Activated CD4-positive, alpha-beta T cell treated with anti-CD3 and anti-CD28 coated beads, Interleukin-2, amount 10 ng/mL, durations not matched to agents 24 days and 14 days (primary cell): ENCODE data around the gene CFAP45. TPM values are rescaled to one million over a fixed set of nuclear protein-coding genes. Genes with fewer than 3 reads are reported as not detected.
A peak's percentile ranks its signal among the peaks of the same experiment; 100 is the strongest.

Experiments used
- DNase-seq: peaks from one replicate; pipeline ENCODE4 v3.0.0; 2022
- H3K27ac Mint-ChIP-seq: one replicate; pipeline ENCODE4 v1.8.0; 2022; ENCODE audit warnings: mild to moderate bottlenecking, mixed read lengths
- H3K27me3 Mint-ChIP-seq: one replicate; pipeline ENCODE4 v1.8.0; 2022; ENCODE audit warnings: mixed read lengths
- H3K36me3 Mint-ChIP-seq: one replicate; pipeline ENCODE4 v1.8.0; 2022; ENCODE audit warnings: low read depth, mild to moderate bottlenecking, mixed read lengths
- H3K4me1 Mint-ChIP-seq: one replicate; pipeline ENCODE4 v1.8.0; 2021; ENCODE audit warnings: mixed read lengths
- H3K4me3 Mint-ChIP-seq: one replicate; pipeline ENCODE4 v1.8.0; 2022; ENCODE audit warnings: mild to moderate bottlenecking, moderate library complexity, mixed read lengths
- H3K9me3 Mint-ChIP-seq: one replicate; pipeline ENCODE4 v1.8.0; 2021; ENCODE audit warnings: mixed read lengths
- intact Hi-C: fragments of 100-400 bp; cut with micrococcal nuclease; formaldehyde crosslinking; loops from one replicate; pipeline ENCODE4 v1.15.1; 2023
- total RNA-seq: library from RNA; stranded (reverse); gene quantifications from 2 replicates; pipeline ENCODE4 v1.2.3, GENCODE V29; 2022

CFAP45 gene
- total RNA-seq, 1 donor from 2014 or later = 1.5 TPM

DNA sequence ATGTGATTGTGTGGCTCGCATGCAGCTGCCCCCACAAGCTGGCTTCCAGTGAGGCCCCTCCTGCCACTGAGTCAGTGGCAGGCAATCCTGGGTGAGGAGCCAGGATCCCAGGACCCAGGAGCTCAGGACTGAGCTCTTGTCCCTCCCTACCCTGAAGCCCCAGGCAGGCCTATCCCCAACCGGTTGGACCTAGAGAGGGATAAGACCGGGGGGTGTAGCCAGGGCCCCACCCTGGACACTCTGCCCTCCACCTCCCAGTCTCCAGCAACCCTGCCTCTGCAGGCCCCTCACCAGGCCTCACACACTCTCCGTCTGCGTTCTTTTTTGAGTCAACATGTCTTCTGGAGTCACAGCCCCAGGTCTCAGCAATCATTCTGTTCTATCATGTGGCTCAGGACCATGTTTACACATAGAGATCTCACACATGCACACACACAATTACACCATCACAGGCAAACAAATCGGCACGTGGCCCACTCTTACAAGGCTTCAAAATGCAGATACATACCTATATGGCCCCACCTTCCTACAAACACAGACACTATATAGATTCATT, 40.1 kb downstream of the CFAP45 start:
- H3K36me3 Mint-ChIP-seq = no peaks in the 10 kb centered on the region
- intact Hi-C loops = no loop called here
- H3K27me3 Mint-ChIP-seq = peaks cover 11% of the 10 kb centered on the region
- H3K27ac Mint-ChIP-seq = no peak overlapping the region
- DNase-seq = no peak
- no peaks in the 10 kb centered on the region for H3K9me3 Mint-ChIP-seq
- H3K4me1 Mint-ChIP-seq = peaks cover 11% of the 10 kb centered on the region
- H3K4me3 Mint-ChIP-seq = no peak overlapping the region

DNA sequence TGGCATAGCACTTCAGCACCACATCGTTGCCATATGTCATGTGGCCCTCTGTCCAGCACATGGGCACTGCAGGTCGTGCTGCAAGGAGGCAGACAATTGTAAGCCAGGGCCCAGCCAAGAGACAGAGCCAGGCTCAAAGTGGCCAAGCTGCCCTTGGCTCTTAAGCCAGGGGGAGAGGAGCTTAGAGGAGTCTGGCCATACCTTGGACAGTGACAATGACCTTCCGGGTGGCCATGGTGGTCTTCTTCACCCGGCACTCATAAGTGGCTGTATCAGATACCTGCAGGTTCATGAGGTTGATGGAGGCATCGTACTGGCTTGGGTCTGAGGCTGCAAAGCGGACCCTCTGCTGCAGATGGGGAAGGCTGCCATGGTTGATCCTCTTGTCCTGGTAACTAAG, 42.1 kb downstream of the CFAP45 start:
- intact Hi-C loops = no loop called here
- peaks cover 17% of the 10 kb centered on the region for H3K27me3 Mint-ChIP-seq
- H3K9me3 Mint-ChIP-seq = no peaks in the 10 kb centered on the region
- H3K4me3 Mint-ChIP-seq = no peak overlapping the region
- H3K4me1 Mint-ChIP-seq = peaks cover 13% of the 10 kb centered on the region
- DNase-seq = no peak
- H3K36me3 Mint-ChIP-seq = no peaks in the 10 kb centered on the region
- H3K27ac Mint-ChIP-seq = no peak overlapping the region

DNA sequence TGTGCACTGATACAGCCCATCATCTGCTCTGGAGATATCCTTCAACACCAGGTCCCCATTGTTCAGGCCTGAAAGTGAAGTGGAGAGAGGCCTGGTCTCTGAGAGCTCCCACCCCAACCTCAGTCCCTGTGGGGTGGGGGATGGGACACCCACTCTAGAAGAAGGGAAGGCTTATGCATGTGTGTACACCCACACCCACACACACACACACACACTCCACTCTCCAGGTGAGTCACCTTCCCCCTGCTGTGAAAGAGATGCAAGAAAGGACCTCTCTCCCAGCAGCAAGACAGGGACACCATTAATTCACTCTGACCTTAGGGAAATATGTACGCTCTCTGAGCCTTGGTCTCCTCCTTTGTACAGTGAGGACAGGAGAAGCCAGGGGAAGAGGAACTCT, 43.4 kb downstream of the CFAP45 start:
- Mint-ChIP-seq H3K9me3 (no peaks in the 10 kb centered on the region), H3K36me3 (no peaks in the 10 kb centered on the region), H3K4me1 (peaks cover 13% of the 10 kb centered on the region), H3K4me3 (no peak overlapping the region), H3K27ac (no peak overlapping the region), H3K27me3 (peaks cover 21% of the 10 kb centered on the region)
- no peak for DNase-seq
- intact Hi-C loops = no loop called here

DNA sequence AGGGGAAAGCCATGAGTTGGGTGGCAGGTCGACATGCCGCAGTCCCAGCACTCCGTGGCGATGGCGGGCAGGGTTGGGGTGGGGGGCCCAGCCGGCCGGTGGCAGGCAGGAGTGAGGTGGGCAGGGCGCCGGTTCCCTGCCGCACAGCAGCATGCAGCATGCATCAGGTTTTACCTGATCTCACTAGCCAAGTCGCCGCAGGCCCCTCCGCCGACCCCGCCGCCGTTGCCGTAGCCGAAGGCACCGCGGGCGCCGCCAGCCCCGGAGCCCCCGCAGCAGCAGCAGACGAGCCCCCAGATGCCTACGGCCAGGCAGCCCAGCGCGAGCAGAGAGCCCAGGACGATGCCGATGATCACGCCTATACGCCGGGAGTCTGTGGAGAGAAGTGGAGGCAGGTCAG, 44.3 kb downstream of the CFAP45 start:
- Mint-ChIP-seq H3K4me1 (peaks cover 13% of the 10 kb centered on the region), H3K27me3 (peaks cover 29% of the 10 kb centered on the region), H3K4me3 (peak overlapping the region; percentile 13), H3K9me3 (no peaks in the 10 kb centered on the region), H3K27ac (no peak overlapping the region), H3K36me3 (no peaks in the 10 kb centered on the region)
- intact Hi-C loops = no loop called here
- DNase-seq = no peak

DNA sequence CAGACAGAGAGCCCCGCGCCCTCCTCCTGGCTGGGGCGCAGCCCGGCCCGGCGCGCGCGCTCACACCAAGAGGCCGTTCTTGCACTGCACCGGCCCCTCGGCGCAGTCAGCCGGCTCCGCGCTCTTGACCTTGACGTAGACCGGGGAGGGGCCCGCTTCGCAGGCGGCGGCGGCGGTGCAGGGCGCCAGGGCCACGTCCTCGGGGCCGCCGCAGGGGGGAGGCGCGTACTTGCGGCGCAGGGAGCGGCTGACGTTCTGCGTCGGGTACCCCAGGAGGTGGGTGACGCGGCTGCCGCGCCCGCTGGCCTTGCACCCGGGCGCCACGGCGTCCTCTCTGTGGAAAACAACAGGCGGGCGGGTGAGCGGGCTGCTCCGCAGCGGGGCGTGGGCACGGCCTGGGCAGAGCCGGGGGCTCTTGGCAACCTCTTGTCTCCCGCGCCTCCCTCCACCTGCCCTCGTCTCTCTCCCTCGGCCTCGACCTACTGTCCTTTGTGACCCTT, 45.2 kb downstream of the CFAP45 start:
- Mint-ChIP-seq H3K4me1 (peaks cover 14% of the 10 kb centered on the region), H3K36me3 (no peaks in the 10 kb centered on the region), H3K27ac (no peak overlapping the region), H3K9me3 (no peaks in the 10 kb centered on the region), H3K27me3 (peaks cover 36% of the 10 kb centered on the region), H3K4me3 (peak overlapping the region; percentile 84)
- DNase-seq = peak; percentile 91
- intact Hi-C loops = loop anchor here (5.0 kb wide), 1 partner anchor 38 kb away; no protein-coding TSS in a partner anchor

DNA sequence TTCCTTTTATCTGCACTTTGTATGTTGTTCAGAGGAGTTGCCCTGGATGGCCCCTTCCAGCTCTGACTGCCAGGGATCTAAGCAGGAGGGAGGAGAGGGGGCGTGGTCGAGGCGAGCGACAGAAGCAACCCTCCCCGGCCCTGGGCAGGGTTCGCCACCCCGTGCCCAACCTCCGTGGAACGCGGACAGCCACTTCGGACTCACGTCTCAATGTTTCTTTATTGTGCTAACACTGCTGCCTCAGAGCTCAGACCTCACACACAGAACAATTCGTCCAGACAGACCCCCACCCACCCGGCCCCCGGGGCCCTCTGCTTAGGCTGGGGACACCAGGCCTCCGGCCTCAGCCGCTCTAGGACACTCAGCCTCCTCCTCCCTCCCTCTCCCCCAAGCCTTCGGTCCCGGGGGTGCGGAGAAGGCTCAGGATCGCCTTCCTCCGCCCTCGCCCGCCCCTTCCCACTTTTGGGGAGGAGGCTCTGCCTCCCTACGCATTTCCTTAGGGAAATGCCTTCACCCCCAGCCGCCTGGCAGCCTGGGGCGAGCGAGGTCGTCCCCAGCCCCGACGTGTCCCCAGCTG, 45.8 kb downstream of the CFAP45 start:
- H3K27me3 Mint-ChIP-seq = peaks cover 36% of the 10 kb centered on the region
- H3K9me3 Mint-ChIP-seq = no peaks in the 10 kb centered on the region
- intact Hi-C loops = loop anchor here (5.0 kb wide), 1 partner anchor 38 kb away; no protein-coding TSS in a partner anchor
- H3K27ac Mint-ChIP-seq = peak overlapping the region; percentile 23
- H3K4me1 Mint-ChIP-seq = peaks cover 14% of the 10 kb centered on the region
- DNase-seq = peak; percentile 60
- no peaks in the 10 kb centered on the region for H3K36me3 Mint-ChIP-seq
- peak overlapping the region; percentile 84 for H3K4me3 Mint-ChIP-seq

DNA sequence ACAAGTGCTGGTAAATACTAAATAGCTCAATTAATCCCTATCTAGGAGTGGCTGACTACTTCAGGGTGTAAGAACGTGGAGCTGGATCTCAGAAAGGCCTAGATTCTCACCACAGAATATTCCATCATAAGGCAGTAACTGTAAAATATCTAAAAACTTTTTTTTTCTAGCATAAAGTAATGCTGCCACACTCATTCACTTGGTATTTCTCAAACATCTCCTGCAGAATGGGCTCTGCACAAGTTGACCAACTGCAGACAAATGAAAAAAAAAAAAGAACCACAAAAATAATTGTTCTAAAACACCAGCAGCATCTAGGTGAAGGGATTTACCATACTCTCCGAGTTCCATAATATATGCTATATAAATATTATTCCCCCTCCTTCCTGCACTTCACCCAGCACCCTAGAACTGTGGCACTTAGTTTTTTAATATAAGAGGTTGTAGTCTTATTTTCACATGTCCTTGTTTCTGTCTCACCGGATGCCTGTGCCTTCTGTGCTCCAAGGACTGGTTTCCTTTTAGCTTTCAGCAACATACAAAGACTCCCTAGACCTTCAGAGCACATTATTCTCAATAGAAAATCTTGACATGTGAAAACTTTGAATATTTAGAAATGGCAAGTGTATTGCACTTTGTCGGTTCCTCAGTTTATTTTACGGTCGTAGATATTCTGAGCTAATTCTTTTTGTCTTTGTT, 46.4 kb downstream of the CFAP45 start:
- Mint-ChIP-seq H3K4me3 (peak overlapping the region; percentile 84), H3K36me3 (no peaks in the 10 kb centered on the region), H3K4me1 (peaks cover 14% of the 10 kb centered on the region), H3K9me3 (no peaks in the 10 kb centered on the region), H3K27me3 (peaks cover 39% of the 10 kb centered on the region), H3K27ac (no peak overlapping the region)
- DNase-seq = no peak
- intact Hi-C loops = loop anchor here (5.0 kb wide), 1 partner anchor 39 kb away; no protein-coding TSS in a partner anchor

DNA sequence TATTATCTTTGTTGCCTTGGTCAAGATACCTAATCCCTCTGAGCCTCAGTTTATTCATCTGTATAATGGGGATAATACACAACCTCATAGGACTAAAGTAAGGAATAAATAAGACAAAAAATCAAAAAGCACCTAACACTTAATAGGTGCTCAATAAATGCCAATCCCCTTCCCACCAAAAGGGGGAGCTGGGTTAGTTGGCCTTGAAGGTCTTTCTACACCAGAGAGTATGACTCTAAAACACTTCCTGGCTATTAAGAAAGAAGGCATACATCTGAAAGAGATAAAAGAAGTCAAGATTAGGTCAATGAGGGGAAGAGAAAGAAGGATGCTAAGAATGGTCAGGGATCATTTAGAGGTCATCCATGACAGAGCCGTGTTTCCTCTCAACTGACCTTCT, 48.6 kb downstream of the CFAP45 start:
- H3K27me3 Mint-ChIP-seq = peaks cover 42% of the 10 kb centered on the region
- H3K4me1 Mint-ChIP-seq = peaks cover 15% of the 10 kb centered on the region
- no peaks in the 10 kb centered on the region for H3K36me3 Mint-ChIP-seq
- no peak overlapping the region for H3K27ac Mint-ChIP-seq
- H3K9me3 Mint-ChIP-seq = no peaks in the 10 kb centered on the region
- no peak for DNase-seq
- H3K4me3 Mint-ChIP-seq = no peak overlapping the region
- intact Hi-C loops = loop anchor here (5.0 kb wide), 1 partner anchor 41 kb away; no protein-coding TSS in a partner anchor

DNA sequence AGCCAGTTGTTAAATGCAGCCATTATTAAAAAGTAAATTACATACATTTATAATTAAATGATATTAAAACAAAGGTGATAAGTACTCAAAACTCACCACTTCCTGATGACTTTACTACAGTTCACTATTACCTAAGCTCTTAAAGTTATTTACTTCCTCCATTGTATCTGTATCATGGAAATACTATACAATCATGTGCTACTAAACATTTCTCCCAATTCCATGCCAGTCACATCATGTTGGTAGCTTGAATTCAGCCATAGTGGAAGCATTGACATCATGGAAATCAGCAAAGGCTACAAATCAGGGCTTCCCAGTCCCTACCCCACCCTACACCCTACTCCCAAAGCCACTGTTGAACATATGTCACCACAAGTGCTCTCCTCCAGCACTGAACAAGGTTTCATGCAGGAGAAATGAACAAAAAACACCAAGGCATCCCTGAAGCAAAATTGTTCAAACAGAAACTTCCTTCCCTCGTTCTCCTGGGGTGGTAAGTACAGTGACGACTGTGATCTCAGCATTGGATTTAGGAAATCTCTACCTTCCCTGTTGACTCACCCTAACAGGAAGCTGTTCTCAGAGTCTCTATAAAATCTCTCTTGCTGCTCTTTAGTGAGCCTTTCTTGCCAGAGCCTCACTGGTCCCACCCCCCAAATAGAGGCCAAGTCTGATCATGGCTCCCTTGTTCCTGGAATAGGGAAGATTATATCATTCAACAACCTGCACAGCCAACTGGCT, 50.2 kb downstream of the CFAP45 start:
- no peak for DNase-seq
- no peak overlapping the region for H3K4me3 Mint-ChIP-seq
- no peaks in the 10 kb centered on the region for H3K36me3 Mint-ChIP-seq
- no peak overlapping the region for H3K27ac Mint-ChIP-seq
- intact Hi-C loops = loop anchor here (5.0 kb wide), 1 partner anchor 43 kb away; no protein-coding TSS in a partner anchor
- H3K9me3 Mint-ChIP-seq = no peaks in the 10 kb centered on the region
- H3K27me3 Mint-ChIP-seq = peaks cover 43% of the 10 kb centered on the region
- H3K4me1 Mint-ChIP-seq = peaks cover 11% of the 10 kb centered on the region

DNA sequence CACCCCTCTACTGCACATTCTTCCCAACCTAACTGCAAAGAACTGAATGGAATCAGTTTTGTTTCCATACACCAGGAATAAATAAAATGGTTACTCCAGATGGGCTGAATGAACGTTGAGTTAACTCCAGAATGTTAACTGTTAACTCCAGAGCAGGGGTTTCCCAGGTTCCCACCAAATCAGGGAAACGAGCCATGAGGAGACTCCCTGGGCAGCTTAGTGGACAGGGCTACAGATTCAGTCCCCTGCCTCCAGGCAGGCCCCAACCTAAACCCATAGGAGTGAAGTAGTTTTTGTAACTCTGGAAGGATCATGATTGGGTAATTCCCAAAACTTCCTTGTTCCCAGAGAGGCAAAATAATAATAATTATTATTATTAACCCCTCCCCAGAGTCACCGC, 51.6 kb downstream of the CFAP45 start:
- H3K4me3 Mint-ChIP-seq = no peak overlapping the region
- H3K36me3 Mint-ChIP-seq = no peaks in the 10 kb centered on the region
- H3K9me3 Mint-ChIP-seq = no peaks in the 10 kb centered on the region
- peaks cover 6% of the 10 kb centered on the region for H3K4me1 Mint-ChIP-seq
- DNase-seq = no peak
- no peak overlapping the region for H3K27ac Mint-ChIP-seq
- H3K27me3 Mint-ChIP-seq = peaks cover 51% of the 10 kb centered on the region
- intact Hi-C loops = no loop called here

DNA sequence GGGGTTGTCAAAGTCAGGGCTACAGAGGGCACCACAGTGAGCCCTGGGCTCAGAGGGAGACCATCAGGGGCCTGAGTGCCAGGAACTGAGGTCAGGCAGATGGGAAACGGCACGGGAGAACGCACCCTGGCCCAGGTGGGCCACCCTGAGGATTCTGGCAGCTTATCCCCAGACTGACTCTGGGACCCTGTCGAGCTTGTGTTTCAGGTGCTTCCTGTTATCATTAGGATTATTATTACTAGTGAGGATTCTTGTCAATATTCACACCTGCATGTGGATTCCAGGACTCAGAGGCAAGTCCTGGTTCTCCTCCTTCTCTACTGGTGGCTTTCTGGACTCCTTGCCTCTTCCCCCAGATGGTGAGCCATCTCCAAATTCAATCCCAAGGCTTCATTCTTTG, 52.7 kb downstream of the CFAP45 start:
- no peaks in the 10 kb centered on the region for H3K36me3 Mint-ChIP-seq
- peaks cover 47% of the 10 kb centered on the region for H3K27me3 Mint-ChIP-seq
- DNase-seq = no peak
- H3K27ac Mint-ChIP-seq = no peak overlapping the region
- no peaks in the 10 kb centered on the region for H3K9me3 Mint-ChIP-seq
- no peak overlapping the region for H3K4me3 Mint-ChIP-seq
- intact Hi-C loops = no loop called here
- peaks cover 6% of the 10 kb centered on the region for H3K4me1 Mint-ChIP-seq

DNA sequence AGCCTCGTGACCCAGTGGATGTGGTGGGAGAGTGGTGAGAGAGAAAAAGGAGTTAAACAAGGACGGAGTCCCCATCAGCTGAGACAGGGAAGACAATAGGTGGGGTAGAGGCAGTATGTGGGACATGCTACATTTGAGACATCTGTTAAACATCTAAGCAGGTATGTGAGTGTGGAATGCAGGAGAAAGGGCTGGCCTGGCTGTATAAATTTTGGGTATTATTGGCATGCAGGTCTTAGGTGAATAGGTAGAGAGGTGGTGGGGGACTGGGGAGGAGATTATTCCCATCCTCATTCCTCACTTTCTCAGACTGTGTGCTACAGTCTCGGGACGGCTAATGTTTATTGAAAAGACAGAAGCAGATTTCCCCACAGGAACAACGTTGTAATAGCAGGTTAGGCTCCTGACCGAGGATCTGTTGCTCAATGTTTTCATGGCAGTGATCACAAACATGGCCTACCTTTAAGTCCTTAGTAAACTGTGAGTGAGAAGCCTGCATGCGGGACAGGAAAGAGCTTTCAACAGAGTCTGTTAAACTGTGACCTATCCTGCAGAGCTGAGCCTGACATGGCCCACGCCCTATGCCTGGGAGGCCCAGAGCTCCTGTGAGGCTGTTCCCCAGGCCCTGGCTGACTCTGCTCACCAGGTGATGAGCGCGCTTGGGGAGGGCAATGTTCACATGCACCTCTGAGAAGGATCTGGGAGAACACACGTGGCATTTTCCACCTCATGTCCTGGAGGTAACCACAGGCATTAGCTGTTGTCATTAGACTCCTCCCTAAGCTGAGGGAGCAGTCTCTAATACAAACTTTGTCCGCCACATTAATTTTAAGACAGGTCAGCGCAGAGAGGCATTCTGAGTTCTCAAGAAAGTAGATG, 54.0 kb downstream of the CFAP45 start:
- Mint-ChIP-seq H3K4me1 (peaks cover 6% of the 10 kb centered on the region), H3K4me3 (no peak overlapping the region), H3K36me3 (no peaks in the 10 kb centered on the region), H3K27ac (no peak overlapping the region), H3K9me3 (no peaks in the 10 kb centered on the region), H3K27me3 (peaks cover 43% of the 10 kb centered on the region)
- no peak for DNase-seq
- intact Hi-C loops = no loop called here

DNA sequence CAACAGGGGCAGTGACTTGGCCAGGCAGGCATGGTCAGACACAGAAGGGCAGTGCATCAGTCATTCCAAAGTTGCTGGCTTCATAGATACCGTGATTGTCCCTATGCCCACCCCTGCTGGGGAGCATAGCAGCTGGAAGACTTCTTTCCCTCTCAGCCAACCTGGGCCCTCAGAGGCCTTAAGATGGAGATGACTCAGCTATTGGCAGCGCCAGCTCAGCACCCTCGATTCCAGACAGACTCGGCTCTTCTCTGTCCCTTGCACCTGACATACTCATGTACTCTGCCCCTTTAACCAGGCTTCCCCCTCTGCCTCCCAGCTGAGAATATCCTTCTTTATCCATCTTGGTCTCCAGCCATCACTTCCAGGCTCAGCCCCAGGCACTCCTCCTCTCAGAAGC, 56.5 kb downstream of the CFAP45 start:
- no peaks in the 10 kb centered on the region for H3K9me3 Mint-ChIP-seq
- H3K36me3 Mint-ChIP-seq = no peaks in the 10 kb centered on the region
- peaks cover 30% of the 10 kb centered on the region for H3K27me3 Mint-ChIP-seq
- H3K27ac Mint-ChIP-seq = no peak overlapping the region
- no peak for DNase-seq
- intact Hi-C loops = no loop called here
- no peak overlapping the region for H3K4me3 Mint-ChIP-seq
- H3K4me1 Mint-ChIP-seq = peaks cover 4% of the 10 kb centered on the region
